ENCODE data around the gene STK40. TPM values are rescaled to one million over a fixed set of nuclear protein-coding genes. Genes with fewer than 3 reads are reported as not detected.

The STK40 gene
- total RNA-seq, 1 experiment from 2014 or later, result 49.6 TPM

GRCh38 chr1:36300526-36300925, 85.2 kb downstream of the STK40 start:
- peaks cover 30% of the 10 kb centered on the region for H3K36me3 ChIP-seq (ENCODE audit: control insufficient read depth, insufficient read depth, low read length)
- H3K27ac ChIP-seq (ENCODE audit: low read length), result no peak overlapping the region
- no peaks in the 10 kb centered on the region for H3K27me3 ChIP-seq (ENCODE audit: control insufficient read depth, insufficient read depth, low read length)
- H3K4me3 ChIP-seq (ENCODE audit: low read depth in 2 of 2, low read length in 2 of 2), result no peak overlapping the region
- POLR2A ChIA-PET, result no interaction called here
- H3K4me1 ChIP-seq (ENCODE audit: control insufficient read depth, insufficient read depth, low read length), result peaks cover 13% of the 10 kb centered on the region
- H3K9me3 ChIP-seq (ENCODE audit: control insufficient read depth, insufficient read depth, low read depth, low read length), result no peaks in the 10 kb centered on the region
- intact Hi-C loops (cut with micrococcal nuclease; ENCODE audit: unreplicated experiment) (no loop called here), in situ Hi-C loops (cut with HindIII; ENCODE audit: low pct_unique_long_range_greater_than_20kb, low sequenced_read_pairs) (no loop called here)
- no TSS peak for BruUV-seq (replicated peaks)
- CTCF ChIA-PET, result interaction anchor here (0.6 to 0.7 kb wide), 2 partner anchors 99 to 151 kb away, joined by 3 to 5 read pairs; partner anchors contain the start of gene TRAPPC3
- no peak for TF ChIP-seq CTCF (IDR thresholded peaks at IDR 0.05)
- TF ChIP-seq POLR2AphosphoS5 (IDR thresholded peaks at IDR 0.05; ENCODE audit: low read depth, low read length), result no peak
- TF ChIP-seq REST (IDR thresholded peaks at IDR 0.05; ENCODE audit: insufficient read depth in 1 of 2, low read depth in 2 of 2, low read length in 1 of 2), result no peak
- no peak for TF ChIP-seq TCF7L2 (IDR thresholded peaks at IDR 0.05; ENCODE audit: low read depth, low read length)
- TF ChIP-seq SIN3A (IDR thresholded peaks at IDR 0.05; ENCODE audit: borderline replicate concordance, insufficient read depth, low read depth, low read length), result no peak
- ATAC-seq (no peak), DNase-seq (ENCODE audit: low read depth, low spot score) (no peak)

- DNase-seq (ENCODE audit: low read depth, low spot score) (no peak), ATAC-seq (no peak)
- in situ Hi-C loops (cut with HindIII; ENCODE audit: low pct_unique_long_range_greater_than_20kb, low sequenced_read_pairs), result no loop called here
- H3K27ac ChIP-seq (ENCODE audit: low read length), result no peak overlapping the region
- H3K4me3 ChIP-seq (ENCODE audit: low read depth in 2 of 2, low read length in 2 of 2), result no peak overlapping the region
- ChIA-PET CTCF (no interaction called here), POLR2A (interaction anchor here (0.6 kb wide), 1 partner anchor 11 kb away, joined by 3 read pairs; no protein-coding TSS in a partner anchor)
- H3K4me1 ChIP-seq (ENCODE audit: control insufficient read depth, insufficient read depth, low read length), result peaks cover 6% of the 10 kb centered on the region; the same call in 1 of the 2 replicates
- H3K27me3 ChIP-seq (ENCODE audit: control insufficient read depth, insufficient read depth, low read length), result no peaks in the 10 kb centered on the region
- TF ChIP-seq SIN3A (IDR thresholded peaks at IDR 0.05; ENCODE audit: borderline replicate concordance, insufficient read depth, low read depth, low read length) (no peak), REST (IDR thresholded peaks at IDR 0.05; ENCODE audit: insufficient read depth in 1 of 2, low read depth in 2 of 2, low read length in 1 of 2) (no peak), POLR2AphosphoS5 (IDR thresholded peaks at IDR 0.05; ENCODE audit: low read depth, low read length) (no peak), TCF7L2 (IDR thresholded peaks at IDR 0.05; ENCODE audit: low read depth, low read length) (no peak), CTCF (IDR thresholded peaks at IDR 0.05) (no peak)
- no peaks in the 10 kb centered on the region for H3K9me3 ChIP-seq (ENCODE audit: control insufficient read depth, insufficient read depth, low read depth, low read length)
- intact Hi-C loops (cut with micrococcal nuclease; ENCODE audit: unreplicated experiment), result no loop called here
- peaks cover 35% of the 10 kb centered on the region for H3K36me3 ChIP-seq (ENCODE audit: control insufficient read depth, insufficient read depth, low read length)
- BruUV-seq (replicated peaks), result no TSS peak
Observed at GRCh38 chr1:36298640-36299039, 87.1 kb downstream of the STK40 start.

All from Panc1 (cell line).